OCI-LY1 (cell line): ENCODE measurements around the gene ZNF185.

Experiments used
- H2AFZ ChIP-seq: fragments of 200-600 bp; sonication (generic), shearing (Covaris generic); 2 replicates; pipeline ENCODE4 v1.6.0; 2014; ENCODE audit warnings: antibody characterized with exemption, mild to moderate bottlenecking, low read length
- H3F3A ChIP-seq: fragments of 200-600 bp; sonication (generic), shearing (Covaris generic); 2 replicates; pipeline ENCODE4 v1.6.0; 2014; ENCODE audit warnings: mild to moderate bottlenecking, antibody characterized with exemption, low read length, moderate library complexity; ENCODE audit not compliant: insufficient read depth
- H3K27ac ChIP-seq: fragments of 200-600 bp; sonication (generic); 2 replicates; pipeline ENCODE4 v1.5.1; 2014; ENCODE audit warnings: low read length, mixed run types, mild to moderate bottlenecking, low read depth; ENCODE audit not compliant: poor library complexity, severe bottlenecking
- H3K27me3 ChIP-seq: fragments of 200-600 bp; sonication (generic); 2 replicates; pipeline ENCODE4 v1.6.0; 2014; ENCODE audit warnings: antibody characterized with exemption, mild to moderate bottlenecking, low read length, moderate library complexity; ENCODE audit not compliant: insufficient read depth
- H3K36me3 ChIP-seq: fragments of 200-600 bp; sonication (generic); 2 replicates; pipeline ENCODE4 v1.6.1; 2014; ENCODE audit warnings: mild to moderate bottlenecking, antibody characterized with exemption, low read length, moderate library complexity, mixed read lengths; ENCODE audit not compliant: insufficient read depth
- H3K4me1 ChIP-seq: fragments of 200-600 bp; sonication (generic); 2 replicates; pipeline ENCODE4 v1.5.1; 2014; ENCODE audit warnings: mild to moderate bottlenecking, low read length, moderate library complexity; ENCODE audit not compliant: insufficient read depth, severe bottlenecking
- H3K4me2 ChIP-seq: fragments of 200-600 bp; sonication (generic), shearing (Covaris generic); 2 replicates; pipeline ENCODE4 v1.6.1; 2014; ENCODE audit warnings: low read length
- H3K4me3 ChIP-seq: fragments of 200-600 bp; sonication (generic); 2 replicates; pipeline ENCODE4 v1.5.1; 2014; ENCODE audit warnings: low read length, low read depth, mild to moderate bottlenecking, mixed read lengths; ENCODE audit not compliant: poor library complexity, severe bottlenecking
- H3K79me2 ChIP-seq: fragments of 200-600 bp; shearing (Covaris generic); 2 replicates; pipeline ENCODE4 v1.6.1; 2016; ENCODE audit warnings: mixed run types, low read length, mixed read lengths; ENCODE audit not compliant: insufficient read depth
- H3K9ac ChIP-seq: fragments of 200-600 bp; sonication (generic), shearing (Covaris generic); 2 replicates; pipeline ENCODE4 v1.6.1; 2014; ENCODE audit warnings: mild to moderate bottlenecking, low read length, mixed read lengths
- H3K9me2 ChIP-seq: fragments of 200-600 bp; sonication (generic), shearing (Covaris generic); 2 replicates; pipeline ENCODE4 v1.6.1; 2014; ENCODE audit warnings: low read depth, mild to moderate bottlenecking, low read length, mixed read lengths
- H3K9me3 ChIP-seq: fragments of 200-600 bp; shearing (Covaris generic); 2 replicates; pipeline ENCODE4 v1.6.1; 2014; ENCODE audit warnings: low read length, mixed read lengths
- H4K20me1 ChIP-seq: fragments of 200-600 bp; sonication (generic), shearing (Covaris generic); 2 replicates; pipeline ENCODE4 v1.6.0; 2016; ENCODE audit warnings: mild to moderate bottlenecking, low read length; ENCODE audit not compliant: insufficient read depth
- EZH2 ChIP-seq: fragments of 200-600 bp; sonication (generic), shearing (Covaris generic); IDR thresholded peaks from 2 replicates; pipeline ENCODE4 v1.8.0; 2017; ENCODE audit warnings: borderline replicate concordance, mixed run types, mild to moderate bottlenecking, antibody characterized with exemption, low read length, moderate library complexity, mixed read lengths
- TF ChIP-seq, protein P1 (sequence below): fragments of 200-600 bp; sonication (generic), shearing (Covaris generic); IDR thresholded peaks from 2 replicates; pipeline ENCODE4 v1.5.1; 2017; ENCODE audit warnings: mild to moderate bottlenecking, antibody characterized with exemption, low read length, moderate library complexity, mixed read lengths

ZNF185 gene

GRCh38 chrX:152878976-152879755, 18.7 kb upstream of the ZNF185 start:
- H3F3A ChIP-seq = no peaks in the 10 kb centered on the region
- no peak overlapping the region for H3K27ac ChIP-seq
- H3K4me3 ChIP-seq = no peak overlapping the region
- no peaks in the 10 kb centered on the region for H3K9me2 ChIP-seq
- H3K9me3 ChIP-seq = no peaks in the 10 kb centered on the region
- no peaks in the 10 kb centered on the region for H3K36me3 ChIP-seq
- no peaks in the 10 kb centered on the region for H3K79me2 ChIP-seq
- H3K27me3 ChIP-seq = no peaks in the 10 kb centered on the region
- TF ChIP-seq, protein P1, sequence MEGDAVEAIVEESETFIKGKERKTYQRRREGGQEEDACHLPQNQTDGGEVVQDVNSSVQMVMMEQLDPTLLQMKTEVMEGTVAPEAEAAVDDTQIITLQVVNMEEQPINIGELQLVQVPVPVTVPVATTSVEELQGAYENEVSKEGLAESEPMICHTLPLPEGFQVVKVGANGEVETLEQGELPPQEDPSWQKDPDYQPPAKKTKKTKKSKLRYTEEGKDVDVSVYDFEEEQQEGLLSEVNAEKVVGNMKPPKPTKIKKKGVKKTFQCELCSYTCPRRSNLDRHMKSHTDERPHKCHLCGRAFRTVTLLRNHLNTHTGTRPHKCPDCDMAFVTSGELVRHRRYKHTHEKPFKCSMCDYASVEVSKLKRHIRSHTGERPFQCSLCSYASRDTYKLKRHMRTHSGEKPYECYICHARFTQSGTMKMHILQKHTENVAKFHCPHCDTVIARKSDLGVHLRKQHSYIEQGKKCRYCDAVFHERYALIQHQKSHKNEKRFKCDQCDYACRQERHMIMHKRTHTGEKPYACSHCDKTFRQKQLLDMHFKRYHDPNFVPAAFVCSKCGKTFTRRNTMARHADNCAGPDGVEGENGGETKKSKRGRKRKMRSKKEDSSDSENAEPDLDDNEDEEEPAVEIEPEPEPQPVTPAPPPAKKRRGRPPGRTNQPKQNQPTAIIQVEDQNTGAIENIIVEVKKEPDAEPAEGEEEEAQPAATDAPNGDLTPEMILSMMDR = no peak
- TF ChIP-seq EZH2 = no peak
- no peaks in the 10 kb centered on the region for H3K4me1 ChIP-seq
- no peak overlapping the region for H2AFZ ChIP-seq
- no peak overlapping the region for H3K4me2 ChIP-seq
- no peak overlapping the region for H3K9ac ChIP-seq
- no peaks in the 10 kb centered on the region for H4K20me1 ChIP-seq

DNA sequence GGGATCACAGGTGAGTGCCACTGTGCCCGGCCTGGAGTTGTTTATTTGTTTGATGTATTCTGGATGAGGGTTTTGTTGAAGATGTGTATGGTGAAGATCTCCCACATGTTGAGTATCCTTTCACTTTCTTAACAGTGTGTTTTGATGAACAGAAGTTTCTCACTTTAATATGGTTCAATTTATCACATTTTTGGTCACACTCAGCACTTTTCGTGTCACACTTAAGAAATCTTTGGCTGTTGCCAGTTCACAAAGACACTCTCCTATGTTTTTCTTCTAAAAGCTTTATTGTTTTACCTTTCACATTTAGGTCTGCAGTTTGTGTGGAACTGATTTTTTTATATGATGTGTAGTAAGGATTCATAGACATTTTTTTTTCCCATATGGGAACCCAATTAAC, 16.6 kb upstream of the ZNF185 start:
- H4K20me1 ChIP-seq = no peaks in the 10 kb centered on the region
- no peak overlapping the region for H3K27ac ChIP-seq
- no peaks in the 10 kb centered on the region for H3F3A ChIP-seq
- no peaks in the 10 kb centered on the region for H3K36me3 ChIP-seq
- no peak for TF ChIP-seq EZH2
- TF ChIP-seq, protein P1 = no peak
- H3K4me2 ChIP-seq = no peak overlapping the region
- H3K27me3 ChIP-seq = no peaks in the 10 kb centered on the region
- H3K9ac ChIP-seq = no peak overlapping the region
- no peak overlapping the region for H3K4me3 ChIP-seq
- H2AFZ ChIP-seq = no peak overlapping the region
- H3K9me2 ChIP-seq = no peaks in the 10 kb centered on the region
- H3K9me3 ChIP-seq = no peaks in the 10 kb centered on the region
- H3K4me1 ChIP-seq = no peaks in the 10 kb centered on the region
- no peaks in the 10 kb centered on the region for H3K79me2 ChIP-seq

DNA sequence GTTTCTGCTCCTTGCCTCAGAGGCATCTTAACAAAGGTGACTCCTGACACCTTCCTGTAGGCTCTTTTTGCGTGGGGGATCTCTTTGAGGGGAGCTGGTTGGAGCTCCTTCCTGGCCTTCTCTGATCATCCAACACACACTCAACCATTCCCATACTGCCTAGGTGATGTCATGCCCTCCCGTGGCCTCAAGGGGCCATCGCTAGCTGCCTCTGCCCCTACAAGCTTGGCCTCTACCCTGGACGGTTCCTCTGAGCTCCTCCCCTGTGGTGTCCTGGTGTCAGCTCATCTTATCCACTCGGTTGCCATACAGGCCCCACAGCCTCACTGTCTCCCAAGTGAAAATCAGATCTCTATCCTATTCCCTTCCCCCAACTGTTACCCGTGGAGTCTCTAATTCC, 13.7 kb upstream of the ZNF185 start:
- Histone ChIP-seq H3K4me2 (no peak overlapping the region), H3K9ac (no peak overlapping the region), H3K9me3 (no peaks in the 10 kb centered on the region), H4K20me1 (no peaks in the 10 kb centered on the region), H3K27ac (no peak overlapping the region), H3K4me3 (no peak overlapping the region), H2AFZ (no peak overlapping the region), H3K9me2 (no peaks in the 10 kb centered on the region), H3K79me2 (no peaks in the 10 kb centered on the region), H3K36me3 (no peaks in the 10 kb centered on the region), H3K27me3 (no peaks in the 10 kb centered on the region), H3K4me1 (no peaks in the 10 kb centered on the region), H3F3A (no peaks in the 10 kb centered on the region)
- TF ChIP-seq, protein P1 = no peak
- TF ChIP-seq EZH2 = no peak
